GM19397 (cell line): ENCODE measurements around the gene TBC1D24.

ENCODE experiments used
- ATAC-seq: cut with Tn5 transposase; IDR thresholded peaks from one replicate; pipeline ENCODE4 v1.9.1; 2021; ENCODE audit warnings: mild to moderate bottlenecking, moderate library complexity; ENCODE audit not compliant: unreplicated experiment

Gene TBC1D24

DNA sequence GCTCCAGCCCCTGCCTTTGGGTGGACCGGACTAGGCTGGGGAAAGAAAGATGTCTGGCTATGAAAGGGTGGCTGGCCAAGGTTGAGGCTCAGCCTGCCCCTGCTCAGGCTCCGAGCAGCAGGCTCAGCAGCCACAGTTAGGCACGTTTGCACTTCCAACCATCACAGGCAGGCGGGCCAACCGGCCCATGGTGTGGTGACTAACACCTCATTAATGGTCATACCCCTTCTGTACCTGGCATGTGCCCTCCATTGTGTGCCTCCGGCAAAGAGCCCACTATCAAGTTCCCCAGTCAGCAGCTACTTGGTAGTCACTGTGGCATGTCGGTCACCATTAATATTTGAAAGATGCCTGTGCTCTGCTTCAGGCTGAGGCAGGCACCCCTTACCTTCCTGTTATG is 6.7 kb downstream of the TBC1D24 start:
- no peak for ATAC-seq

DNA sequence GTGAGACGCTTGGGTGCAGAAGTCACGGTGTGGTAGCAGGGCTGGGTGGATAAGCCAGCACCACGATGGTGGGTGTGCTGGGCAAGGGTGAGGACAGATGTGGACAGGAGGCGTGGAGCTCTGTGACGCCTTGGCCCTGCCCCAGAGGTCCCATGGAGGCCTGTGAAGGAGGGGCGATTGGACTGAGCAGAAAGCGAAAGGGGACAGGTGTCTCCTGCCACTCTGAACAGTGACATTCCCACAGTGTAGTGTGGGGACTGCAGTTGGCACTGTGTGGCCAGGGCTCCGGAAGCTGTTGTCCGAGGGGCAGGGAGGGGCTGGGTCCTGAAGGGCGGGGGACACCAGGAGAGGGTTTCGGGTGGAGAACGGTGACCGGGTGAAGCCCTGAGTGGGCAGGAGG is 7.3 kb downstream of the TBC1D24 start:
- ATAC-seq: no peak

DNA sequence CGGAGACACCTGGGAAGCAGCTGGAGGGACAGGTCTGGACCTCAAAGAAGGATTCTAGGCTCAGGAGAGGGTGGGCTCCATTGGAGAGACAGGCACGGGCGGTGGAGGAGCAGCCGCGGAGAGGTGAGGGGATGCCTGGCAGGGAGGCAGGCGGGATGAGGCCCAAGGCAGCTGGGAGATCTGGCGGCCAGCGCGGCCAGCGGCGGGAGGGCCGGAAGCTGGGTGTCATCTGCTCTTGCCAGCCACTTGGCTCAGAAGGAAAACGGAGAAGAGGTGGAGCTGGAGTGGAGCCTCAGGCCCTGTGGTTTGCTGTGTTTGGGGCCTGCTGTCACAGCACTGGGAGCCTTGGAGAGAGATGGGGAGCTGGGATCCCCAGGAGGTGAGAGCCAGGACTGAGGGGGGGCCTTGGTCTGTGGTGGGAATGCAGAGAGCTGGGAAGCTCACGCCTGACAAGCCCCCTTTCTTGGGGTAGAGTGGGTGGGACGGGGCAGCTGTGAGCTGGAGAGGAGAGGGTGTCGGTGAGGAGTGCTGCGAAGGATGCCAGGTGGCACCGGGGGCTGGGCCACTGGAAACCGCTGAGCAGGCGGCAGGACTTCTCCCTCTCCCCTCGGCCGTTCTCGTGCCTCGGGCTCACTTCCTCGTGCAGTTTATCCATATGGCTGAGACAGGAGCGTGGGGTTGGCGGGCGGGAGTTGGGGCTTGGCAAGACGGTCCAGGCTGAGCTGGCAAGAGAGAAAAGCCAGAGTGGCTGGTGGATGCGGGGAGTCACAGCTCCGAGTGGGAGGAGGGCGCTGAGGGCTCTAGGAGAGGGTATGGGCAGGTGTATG is 8.0 kb downstream of the TBC1D24 start:
- no peak for ATAC-seq

DNA sequence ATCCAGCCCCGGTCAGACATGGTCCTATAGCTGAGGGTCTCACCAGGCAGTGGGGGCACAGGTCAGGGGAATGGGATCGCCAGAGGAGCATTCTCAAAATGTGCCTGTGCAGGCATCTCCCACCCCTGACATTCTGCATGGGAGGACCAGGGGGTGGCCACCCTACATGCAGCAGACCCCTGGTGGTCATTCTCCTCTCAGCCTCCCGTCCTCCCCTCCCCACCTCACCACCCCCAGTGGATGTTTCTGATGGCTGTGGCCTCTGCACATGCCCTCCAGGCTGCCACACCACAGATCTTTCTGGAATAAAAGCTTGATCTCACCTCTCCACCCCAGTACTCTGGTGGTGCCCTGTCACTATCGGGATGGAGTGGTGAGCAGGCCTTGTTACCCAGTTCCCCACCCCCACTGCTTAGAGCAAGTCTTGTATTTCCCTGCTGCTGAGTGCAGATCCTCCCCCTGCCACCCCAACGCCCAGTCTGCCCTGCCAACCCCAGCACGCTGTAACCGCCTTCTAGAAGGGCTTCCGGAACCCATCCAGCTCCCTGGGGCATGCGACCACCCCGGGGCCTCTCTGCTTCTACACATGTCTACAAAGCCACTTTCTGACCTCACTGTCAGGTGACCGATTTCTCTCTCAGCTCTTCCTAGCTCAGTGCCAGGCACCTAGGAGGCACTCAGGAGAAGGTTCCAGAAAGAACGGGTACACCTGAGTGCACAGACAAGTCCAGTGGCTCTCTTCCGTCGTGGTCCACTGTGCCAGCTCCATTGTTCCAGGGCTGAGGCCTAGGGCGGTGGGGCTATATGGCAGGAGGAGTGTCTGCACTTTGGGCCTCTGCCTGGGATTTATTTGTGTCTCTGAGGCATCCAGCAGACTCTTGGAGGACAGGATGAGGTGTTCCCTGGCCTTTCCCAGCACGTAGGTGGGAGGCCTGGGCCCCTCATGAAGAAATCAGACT is 9.3 kb downstream of the TBC1D24 start:
- ATAC-seq: no peak

DNA sequence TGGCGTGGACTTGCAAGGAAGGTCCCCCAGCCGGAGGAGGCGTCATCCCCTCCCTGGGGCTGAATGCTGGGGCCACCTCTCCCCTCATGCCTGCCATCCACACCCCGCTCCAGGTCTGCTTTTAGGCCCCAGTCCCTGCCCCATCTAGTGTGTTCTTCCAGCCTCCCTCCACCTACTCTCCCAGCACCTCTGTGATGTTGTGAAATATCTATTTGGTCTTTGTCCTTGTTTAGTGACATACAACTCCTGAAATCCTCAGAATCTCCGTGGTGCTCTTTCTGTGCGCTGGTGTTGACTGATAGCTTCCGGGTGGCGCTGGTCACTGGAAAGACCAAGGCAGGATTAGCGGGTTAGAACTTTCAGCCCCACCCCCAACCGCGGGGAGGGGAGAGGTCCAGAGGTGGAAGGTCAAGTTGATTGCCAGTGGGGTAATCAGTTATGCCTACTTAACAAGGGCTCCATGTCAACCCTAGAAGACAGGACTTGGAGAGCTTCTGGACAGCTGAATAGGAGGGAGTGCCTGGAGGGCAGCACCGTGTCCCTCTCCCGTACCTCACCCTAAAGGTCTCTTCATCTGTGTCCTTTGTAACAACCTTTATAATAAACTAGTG is 10.1 kb downstream of the TBC1D24 start:
- no peak for ATAC-seq

DNA sequence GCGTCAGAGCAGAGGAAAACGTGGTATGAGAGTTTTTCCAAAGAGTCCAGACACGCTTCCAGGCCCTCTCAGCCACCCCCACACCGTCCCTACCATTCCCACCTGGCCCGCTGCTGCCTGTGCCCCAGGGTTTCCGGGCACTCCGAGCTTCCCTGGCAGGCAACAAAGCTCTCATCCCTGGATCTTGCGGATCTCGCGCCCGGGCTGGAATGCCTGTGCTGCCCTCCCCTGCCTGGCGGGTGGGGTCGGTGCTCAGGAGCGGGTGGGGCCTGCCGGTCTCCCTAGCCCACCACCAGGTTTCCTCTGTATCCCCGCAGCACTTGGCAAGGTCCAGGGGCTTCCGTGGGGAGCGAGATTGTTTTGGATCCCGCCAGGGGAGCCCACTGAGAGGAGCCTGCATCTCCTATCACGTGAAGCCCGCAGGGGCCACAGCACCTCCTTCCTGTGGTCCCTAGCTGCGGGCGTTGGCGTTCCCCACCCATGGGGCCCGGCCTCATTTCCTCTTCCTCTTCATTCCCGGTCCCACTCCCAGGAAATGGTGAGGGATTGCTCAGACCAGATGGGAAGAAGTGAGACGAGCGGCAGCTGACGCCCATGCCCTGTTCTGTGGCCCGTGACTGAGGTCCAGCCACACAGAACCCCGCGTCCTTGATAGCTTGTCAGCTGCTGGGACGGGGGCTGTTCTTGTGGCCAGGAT is 11.0 kb downstream of the TBC1D24 start:
- ATAC-seq: no peak

- ATAC-seq: peak; percentile 73
Measured at GRCh38 chr16:2486645-2487516, 12.0 kb downstream of the TBC1D24 start.

GRCh38 chr16:2487517-2487842 is 12.6 kb downstream of the TBC1D24 start:
- ATAC-seq: no peak

DNA sequence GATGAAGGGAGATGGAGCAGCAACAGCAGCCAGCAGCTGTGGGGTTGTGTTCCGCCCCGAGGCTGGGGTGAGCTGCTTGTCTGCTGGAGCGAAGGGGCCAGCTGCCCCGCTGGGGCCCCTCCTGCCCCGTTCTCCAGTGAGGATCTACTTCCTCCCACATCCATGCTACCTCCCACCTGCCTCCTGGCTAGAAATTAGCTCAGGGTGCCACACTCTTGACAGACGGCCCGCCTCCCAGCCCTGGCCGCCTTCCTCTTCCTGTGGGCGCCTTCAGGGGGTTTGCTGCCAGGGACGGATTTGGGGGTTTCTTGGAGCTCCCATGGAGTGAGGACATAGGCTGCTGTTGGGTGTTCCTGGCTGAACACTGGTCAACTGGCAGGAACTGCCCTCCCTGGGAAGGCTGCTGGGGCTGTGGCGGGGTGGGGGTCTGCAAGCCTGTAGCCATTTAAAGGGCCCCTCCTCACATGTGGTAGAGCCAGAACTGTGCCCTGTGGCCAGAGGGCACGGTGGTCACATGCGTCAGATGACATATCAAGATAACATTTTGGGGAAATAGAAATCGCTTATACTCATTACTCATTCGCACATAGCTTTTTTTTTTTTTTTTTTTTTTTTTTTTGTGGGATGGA is 13.1 kb downstream of the TBC1D24 start:
- ATAC-seq: no peak

DNA sequence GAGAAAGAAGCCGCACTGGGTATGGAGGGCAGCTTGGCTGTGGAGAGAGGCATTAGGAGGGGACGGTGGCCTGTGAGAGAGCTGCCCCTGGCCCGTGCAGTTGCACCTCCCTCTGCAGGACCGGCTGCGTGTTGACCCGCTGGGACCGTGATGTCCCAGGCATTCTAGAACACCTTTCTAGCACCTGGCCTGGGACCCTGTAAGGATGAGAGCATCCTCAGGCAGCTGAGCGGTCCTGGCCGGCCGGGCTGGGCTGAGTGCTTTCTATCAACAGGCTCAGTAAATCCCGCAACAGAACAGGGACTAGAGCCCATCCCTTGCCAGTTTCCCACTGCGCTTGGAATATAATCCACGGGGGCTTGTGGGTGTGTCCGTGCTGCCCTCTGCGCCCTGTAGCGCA is 14.7 kb downstream of the TBC1D24 start:
- no peak for ATAC-seq

DNA sequence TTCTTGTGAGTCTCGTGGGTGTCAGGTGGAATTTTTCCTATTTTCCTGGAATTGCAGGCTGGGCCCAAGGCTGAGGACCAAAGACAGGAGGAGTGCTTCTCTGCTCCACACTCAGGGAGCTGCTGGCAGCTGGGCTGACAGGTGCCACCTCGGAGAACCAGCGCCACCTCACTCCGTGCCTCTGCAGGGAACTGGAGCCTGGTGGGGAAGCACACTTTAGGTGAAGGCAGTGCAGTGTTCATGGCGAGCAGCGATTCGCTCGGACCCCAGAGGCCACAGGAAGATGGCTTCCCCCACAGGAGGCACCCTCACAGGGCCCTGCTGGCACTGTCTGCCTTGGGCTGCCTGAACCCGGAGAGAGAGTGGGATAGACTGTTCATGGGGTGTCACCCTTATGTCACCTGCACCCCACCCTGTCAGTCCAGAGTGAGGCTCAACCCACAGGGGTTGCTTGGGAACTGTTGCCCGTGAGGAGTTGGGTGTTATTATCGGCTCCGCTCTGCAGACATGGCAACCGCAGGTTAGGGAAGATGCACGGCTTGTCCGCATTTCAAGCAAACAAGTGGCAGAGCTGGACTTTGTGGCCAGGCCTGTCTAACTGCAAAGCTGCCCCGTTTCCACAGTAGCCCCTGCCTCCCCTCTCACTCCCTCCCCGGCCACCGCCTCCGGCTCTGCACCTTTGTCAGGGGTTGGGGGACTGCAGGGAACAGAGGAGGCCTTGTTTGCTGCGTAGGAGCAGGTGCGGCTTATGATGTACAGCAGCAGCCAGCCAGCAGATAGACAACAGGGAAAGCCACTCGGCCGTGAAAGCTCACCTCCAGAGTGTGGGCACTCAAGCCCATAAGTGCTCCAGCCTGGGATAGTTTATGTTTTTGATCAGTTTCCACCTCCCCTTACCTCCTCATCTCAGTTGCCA is 15.5 kb downstream of the TBC1D24 start:
- no peak for ATAC-seq

GRCh38 chr16:2492292-2492691 is 17.4 kb downstream of the TBC1D24 start:
- no peak for ATAC-seq

DNA sequence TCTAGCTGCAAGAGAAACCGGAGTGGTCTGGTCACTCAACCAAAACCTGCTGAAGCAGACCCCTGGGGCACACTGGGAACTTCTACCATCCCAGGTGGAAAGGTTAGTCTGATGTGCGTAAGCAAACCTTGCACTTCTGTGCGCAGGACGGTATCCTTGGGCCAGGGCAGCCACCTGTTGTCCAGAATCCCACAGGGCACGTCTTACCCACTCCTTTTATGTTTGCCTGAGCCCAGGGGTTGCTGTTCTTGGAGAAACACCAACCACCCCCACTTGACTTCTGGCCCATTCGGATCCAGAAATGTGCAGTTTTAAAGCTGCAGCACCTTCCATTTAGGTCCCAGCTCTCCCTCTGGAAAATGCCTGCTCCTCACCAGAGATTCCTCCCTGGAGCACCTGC is 18.7 kb downstream of the TBC1D24 start:
- no peak for ATAC-seq

- no peak for ATAC-seq
Measured at GRCh38 chr16:2494616-2495015, 19.7 kb downstream of the TBC1D24 start.

GRCh38 chr16:2495041-2495440 is 20.1 kb downstream of the TBC1D24 start:
- no peak for ATAC-seq

DNA sequence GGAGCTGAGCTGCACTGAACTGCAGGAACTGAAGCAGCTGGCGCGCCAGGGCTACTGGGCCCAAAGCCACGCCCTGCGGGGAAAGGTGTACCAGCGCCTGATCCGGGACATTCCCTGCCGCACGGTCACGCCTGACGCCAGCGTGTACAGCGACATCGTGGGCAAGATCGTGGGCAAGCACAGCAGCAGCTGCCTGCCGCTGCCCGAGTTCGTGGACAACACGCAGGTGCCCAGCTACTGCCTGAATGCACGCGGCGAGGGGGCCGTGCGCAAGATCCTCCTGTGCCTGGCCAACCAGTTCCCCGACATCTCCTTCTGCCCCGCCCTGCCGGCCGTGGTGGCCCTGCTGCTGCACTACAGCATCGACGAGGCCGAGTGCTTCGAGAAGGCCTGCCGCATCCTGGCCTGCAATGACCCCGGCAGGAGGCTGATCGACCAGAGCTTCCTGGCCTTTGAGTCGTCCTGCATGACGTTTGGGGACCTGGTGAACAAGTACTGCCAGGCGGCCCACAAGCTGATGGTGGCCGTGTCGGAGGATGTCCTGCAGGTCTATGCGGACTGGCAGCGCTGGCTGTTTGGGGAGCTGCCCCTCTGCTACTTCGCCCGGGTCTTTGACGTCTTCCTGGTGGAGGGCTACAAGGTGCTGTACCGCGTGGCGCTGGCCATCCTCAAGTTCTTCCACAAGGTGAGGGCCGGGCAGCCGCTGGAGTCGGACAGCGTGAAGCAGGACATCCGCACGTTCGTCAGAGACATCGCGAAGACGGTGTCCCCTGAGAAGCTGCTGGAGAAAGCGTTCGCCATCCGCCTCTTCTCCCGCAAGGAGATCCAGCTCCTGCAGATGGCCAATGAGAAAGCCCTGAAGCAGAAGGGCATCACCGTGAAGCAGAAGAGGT is 21.5 kb downstream of the TBC1D24 start:
- no peak for ATAC-seq

DNA sequence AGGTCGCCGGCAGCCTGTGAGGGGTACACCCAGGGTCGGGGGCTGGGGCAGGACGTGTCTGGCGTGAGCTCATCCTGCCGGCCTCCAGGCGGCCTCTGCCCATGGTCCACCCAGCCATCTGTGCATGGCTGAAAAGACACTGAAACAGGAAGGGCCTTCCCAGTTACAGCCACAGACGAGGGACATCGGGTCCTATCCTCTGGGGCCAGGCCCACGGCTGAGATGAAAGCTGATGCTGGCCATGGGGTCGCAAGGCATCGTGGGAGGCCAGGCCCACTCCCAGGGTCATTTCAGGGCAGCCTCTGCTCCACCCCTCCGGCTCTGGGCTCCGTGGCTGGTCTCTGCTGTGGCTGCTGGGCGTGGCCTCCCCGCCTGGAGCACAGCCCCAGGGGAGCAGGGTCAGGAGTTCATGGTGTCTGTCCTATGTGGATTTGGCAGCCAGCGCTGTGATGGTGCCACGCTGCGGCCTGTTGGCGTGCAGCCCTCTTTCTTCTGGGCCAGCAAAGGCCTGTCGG is 22.2 kb downstream of the TBC1D24 start:
- no peak for ATAC-seq
